ENCODE measurements around the gene DENND2A. TPM values are rescaled to one million over a fixed set of nuclear protein-coding genes. Genes with fewer than 3 reads are reported as not detected.

The DENND2A gene
- total RNA-seq, 4 donors from 2014 or later, result 25.2 to 83.5 (median 46.5) TPM

- Histone ChIP-seq H3K4me1 (peaks cover 0 to 69% (median 31%) of the 10 kb centered on the region in 3 donors), H3K27ac (peak overlapping the region in 3 of 4 donors; percentile 9 to 73 (median 57)), H3K9me3 (no peaks in the 10 kb centered on the region), H3K4me3 (no peak overlapping the region), H3K27me3 (no peaks in the 10 kb centered on the region), H3K36me3 (no peaks in the 10 kb centered on the region)
- TF ChIP-seq POLR2A (IDR thresholded peaks at IDR 0.05) (no peak), CTCF (IDR thresholded peaks at IDR 0.05) (no peak), POLR2AphosphoS5 (IDR thresholded peaks at IDR 0.05) (no peak), EP300 (IDR thresholded peaks at IDR 0.05) (no peak)
- WGBS, 2 donors (ENCODE audit: low coverage in 1 of 2), result 65 to 85% methylated on average over 2 of the region's 2 CpGs
- no peak for ATAC-seq
These were observed 31.0 kb downstream of the DENND2A start for GRCh38 chr7:140609646-140610045.

- TF ChIP-seq CTCF (IDR thresholded peaks at IDR 0.05) (peak in 1 of 4 experiments; percentile 4), POLR2AphosphoS5 (IDR thresholded peaks at IDR 0.05) (no peak)
- Histone ChIP-seq H3K4me3 (no peak overlapping the region), H3K27ac (peak overlapping the region; percentile 45 to 81 (median 74)), H3K9me3 (no peaks in the 10 kb centered on the region), H3K4me1 (peaks cover 0 to 65% (median 31%) of the 10 kb centered on the region in 3 donors), H3K27me3 (no peaks in the 10 kb centered on the region), H3K36me3 (no peaks in the 10 kb centered on the region)
- 20 to 36% methylated on average over 1 to 4 of the region's 7 CpGs for WGBS, 2 donors (ENCODE audit: low coverage in 1 of 2)
- ATAC-seq, result peak; percentile 75
These were observed 33.1 kb downstream of the DENND2A start for GRCh38 chr7:140607441-140607989.

- H3K9me3 ChIP-seq, result no peaks in the 10 kb centered on the region
- TF ChIP-seq POLR2AphosphoS5 (IDR thresholded peaks at IDR 0.05) (no peak), POLR2A (IDR thresholded peaks at IDR 0.05) (no peak), CTCF (IDR thresholded peaks at IDR 0.05) (no peak), EP300 (IDR thresholded peaks at IDR 0.05) (no peak)
- H3K36me3 ChIP-seq, result peaks cover 0 to 18% of the 10 kb centered on the region in 2 donors
- H3K27ac ChIP-seq, result peak overlapping the region in 3 of 4 donors; percentile 50 to 81 (median 73)
- no peak overlapping the region for H3K4me3 ChIP-seq
- 65 to 71% methylated on average over 2 to 5 of the region's 5 CpGs for WGBS, 2 donors (ENCODE audit: low coverage in 1 of 2)
- ATAC-seq, result no peak
- no peaks in the 10 kb centered on the region for H3K27me3 ChIP-seq
- peaks cover 0 to 71% (median 31%) of the 10 kb centered on the region in 3 donors for H3K4me1 ChIP-seq
These were observed 35.3 kb downstream of the DENND2A start for GRCh38 chr7:140605337-140605736.

GRCh38 chr7:140604760-140605159, 35.9 kb downstream of the DENND2A start:
- H3K9me3 ChIP-seq, result no peaks in the 10 kb centered on the region
- H3K4me1 ChIP-seq, result peaks cover 0 to 71% (median 31%) of the 10 kb centered on the region in 3 donors
- no peak overlapping the region for H3K4me3 ChIP-seq
- H3K36me3 ChIP-seq, result peaks cover 0 to 18% of the 10 kb centered on the region in 2 donors
- TF ChIP-seq POLR2A (IDR thresholded peaks at IDR 0.05), result no peak
- no peak for TF ChIP-seq EP300 (IDR thresholded peaks at IDR 0.05)
- TF ChIP-seq CTCF (IDR thresholded peaks at IDR 0.05), result no peak
- no peak for TF ChIP-seq POLR2AphosphoS5 (IDR thresholded peaks at IDR 0.05)
- H3K27ac ChIP-seq, result peak overlapping the region in 3 of 4 donors; percentile 50 to 81 (median 73)
- WGBS, 2 donors (ENCODE audit: low coverage in 1 of 2), result 65 to 66% methylated on average over 2 to 4 of the region's 4 CpGs
- no peak for ATAC-seq
- no peaks in the 10 kb centered on the region for H3K27me3 ChIP-seq

- 72 to 77% methylated on average over 7 of the region's 7 CpGs for WGBS, 2 donors (ENCODE audit: low coverage in 1 of 2)
- Histone ChIP-seq H3K36me3 (peaks cover 0 to 18% of the 10 kb centered on the region in 2 donors), H3K27ac (peak overlapping the region in 3 of 4 donors; percentile 22 to 81 (median 50)), H3K4me3 (no peak overlapping the region), H3K27me3 (no peaks in the 10 kb centered on the region), H3K9me3 (no peaks in the 10 kb centered on the region), H3K4me1 (peaks cover 0 to 68% (median 31%) of the 10 kb centered on the region in 3 donors)
- no peak for ATAC-seq
- TF ChIP-seq POLR2A (IDR thresholded peaks at IDR 0.05) (no peak), POLR2AphosphoS5 (IDR thresholded peaks at IDR 0.05) (no peak), CTCF (IDR thresholded peaks at IDR 0.05) (no peak), EP300 (IDR thresholded peaks at IDR 0.05) (no peak)
These were observed 36.5 kb downstream of the DENND2A start for GRCh38 chr7:140604076-140604475.

Measured in gastroesophageal sphincter (tissue), 4 donors.